ENCODE results near the gene PRCD.

PRCD gene

DNA sequence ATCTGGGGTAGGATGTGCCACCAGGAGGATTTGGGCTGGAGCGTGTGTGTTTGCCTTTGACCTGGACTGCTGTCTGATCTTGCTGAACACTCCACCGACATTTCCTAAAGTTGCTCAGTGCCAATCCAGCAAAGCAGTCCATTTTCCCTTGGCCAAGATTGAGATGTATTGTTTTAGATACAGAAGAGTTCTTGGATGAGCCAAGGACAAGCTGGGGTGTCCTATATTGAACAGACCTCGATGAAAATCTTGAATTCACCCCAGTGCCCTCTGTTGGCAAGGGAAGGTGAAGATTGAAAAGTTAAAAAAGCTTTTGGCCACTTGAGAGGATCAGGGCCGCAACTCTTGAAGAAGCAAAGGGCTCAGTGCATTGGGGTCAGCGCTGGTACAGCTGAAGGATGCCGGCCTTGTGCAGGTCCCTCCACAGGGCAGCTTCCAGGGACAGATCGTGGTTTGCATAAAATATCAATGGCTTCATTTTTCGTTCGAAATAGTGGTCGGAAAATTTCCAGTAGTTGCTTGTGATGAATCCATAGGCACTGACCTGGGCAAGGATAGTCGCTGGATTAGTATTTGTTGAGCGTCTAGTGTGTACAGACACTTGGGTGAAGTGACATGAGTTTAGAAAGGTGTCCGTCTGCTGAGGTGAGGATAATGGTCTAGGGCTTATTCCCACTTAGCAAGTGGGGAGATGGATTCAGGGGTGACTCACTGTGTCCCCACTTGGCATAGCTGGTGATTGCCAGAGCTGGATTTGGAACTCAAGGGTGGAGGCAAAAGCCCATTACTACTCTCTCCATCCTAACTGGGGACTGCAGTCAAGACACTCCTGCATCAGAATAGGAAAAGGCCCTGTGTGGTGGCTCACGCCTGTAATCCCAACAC is 26.1 kb downstream of the PRCD start:
- FAIRE-seq, result no peak

GRCh38 chr17:76566613-76566943 is 26.7 kb downstream of the PRCD start:
- no peak for FAIRE-seq
- DNase-seq (ENCODE audit: extremely low spot score, insufficient read length, low read depth), result no peak

More for the DNA sequence above, 26.1 kb downstream of the PRCD start:
- DNase-seq (ENCODE audit: extremely low spot score, insufficient read length, low read depth), result no peak

GRCh38 chr17:76566988-76567431 is 27.2 kb downstream of the PRCD start:
- DNase-seq (ENCODE audit: extremely low spot score, insufficient read length, low read depth) (no peak), FAIRE-seq (no peak)

GRCh38 chr17:76567634-76568432 is 28.0 kb downstream of the PRCD start:
- DNase-seq (ENCODE audit: extremely low spot score, insufficient read length, low read depth), result no peak
- FAIRE-seq, result no peak

- DNase-seq (ENCODE audit: extremely low spot score, insufficient read length, low read depth) (no peak), FAIRE-seq (no peak)
Measured at GRCh38 chr17:76568811-76569221, 29.0 kb downstream of the PRCD start.

DNA sequence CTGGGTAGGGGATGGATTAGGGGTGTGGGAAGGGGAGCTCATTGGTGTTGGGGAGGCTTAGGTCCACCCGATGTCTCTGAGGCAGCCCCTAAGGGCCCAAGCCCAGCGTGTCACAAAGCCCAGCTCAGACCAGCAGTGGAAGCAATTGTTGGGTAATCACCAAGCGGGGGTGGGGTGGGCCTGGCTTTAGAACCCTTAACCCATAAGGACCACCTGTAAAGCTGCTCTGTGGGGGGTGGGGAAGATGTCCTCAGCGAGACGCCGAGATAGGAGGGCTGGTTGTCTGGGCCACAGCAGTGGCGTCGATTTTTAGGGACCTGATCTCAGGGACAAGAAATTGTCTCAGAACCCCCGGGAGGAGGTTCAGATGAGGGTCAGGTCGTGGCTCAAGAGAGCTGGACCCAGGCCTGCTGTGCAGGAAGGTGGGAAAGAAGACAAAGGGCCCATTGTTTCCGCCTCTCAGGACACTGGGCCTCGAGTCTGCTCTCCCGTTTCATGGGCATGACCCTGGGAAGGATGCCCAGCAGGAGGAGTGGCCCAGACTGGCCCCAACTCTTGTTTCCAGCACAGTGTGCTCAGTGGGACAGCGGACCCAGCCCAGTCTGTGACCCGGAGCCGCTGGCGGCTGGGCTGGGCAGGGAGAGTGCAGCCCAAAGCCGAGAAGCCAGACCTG is 29.9 kb downstream of the PRCD start:
- no peak for DNase-seq (ENCODE audit: extremely low spot score, insufficient read length, low read depth)
- no peak for FAIRE-seq

DNA sequence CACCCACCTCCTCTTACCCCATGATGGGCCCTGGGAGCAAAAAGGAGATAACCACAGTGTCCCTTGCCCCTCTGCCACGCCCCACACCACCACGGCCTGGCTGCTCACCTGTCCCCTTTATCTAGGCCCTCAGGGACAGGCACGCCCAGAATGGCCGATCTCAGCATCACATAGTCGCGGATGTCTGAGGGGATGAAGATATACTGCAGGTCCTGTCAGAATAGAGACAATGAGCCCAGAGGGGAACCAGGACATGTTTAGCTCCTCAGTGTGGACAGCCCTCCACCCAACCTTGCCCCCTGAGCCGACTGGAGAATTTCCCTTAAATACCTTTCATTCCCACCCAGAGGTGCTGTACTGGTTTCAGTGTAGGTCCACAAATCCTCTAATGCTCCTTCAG is 30.6 kb downstream of the PRCD start:
- DNase-seq (ENCODE audit: extremely low spot score, insufficient read length, low read depth) (no peak), FAIRE-seq (no peak)

GRCh38 chr17:76570877-76571471 is 31.1 kb downstream of the PRCD start:
- no peak for FAIRE-seq
- no peak for DNase-seq (ENCODE audit: extremely low spot score, insufficient read length, low read depth)

- FAIRE-seq, result no peak
Measured at GRCh38 chr17:76572201-76572910, 32.5 kb downstream of the PRCD start.

GRCh38 chr17:76573096-76573495 is 33.3 kb downstream of the PRCD start:
- DNase-seq (ENCODE audit: extremely low spot score, insufficient read length, low read depth), result no peak
- no peak for FAIRE-seq

More at GRCh38 chr17:76572201-76572910, 32.5 kb downstream of the PRCD start:
- no peak for DNase-seq (ENCODE audit: extremely low spot score, insufficient read length, low read depth)

GRCh38 chr17:76574166-76574565 is 34.3 kb downstream of the PRCD start:
- DNase-seq (ENCODE audit: extremely low spot score, insufficient read length, low read depth) (no peak), FAIRE-seq (no peak)

- FAIRE-seq, result no peak
- DNase-seq (ENCODE audit: extremely low spot score, insufficient read length, low read depth), result no peak
Measured at GRCh38 chr17:76575570-76575969, 35.7 kb downstream of the PRCD start.

DNA sequence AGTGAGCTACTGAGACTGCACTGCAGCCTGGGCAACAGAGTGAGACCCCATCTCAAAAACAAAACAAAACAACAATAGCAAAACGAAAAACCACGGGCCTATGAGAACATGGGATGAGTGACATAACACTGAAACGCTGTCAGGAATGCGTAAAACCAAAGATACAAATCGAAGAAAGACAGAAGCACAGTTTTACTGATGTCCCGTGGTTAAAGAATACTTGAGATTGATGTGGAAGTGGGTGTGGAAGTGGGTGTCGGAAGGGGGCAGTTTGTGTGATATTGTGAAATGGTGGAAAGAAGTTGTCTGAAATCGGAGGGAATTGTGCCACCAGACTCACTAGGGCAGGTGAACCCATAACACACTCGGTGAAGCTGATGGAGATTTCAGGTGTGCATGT is 36.3 kb downstream of the PRCD start:
- FAIRE-seq (no peak), DNase-seq (ENCODE audit: extremely low spot score, insufficient read length, low read depth) (no peak)

GRCh38 chr17:76577876-76578275 is 38.0 kb downstream of the PRCD start:
- DNase-seq (ENCODE audit: extremely low spot score, insufficient read length, low read depth) (no peak), FAIRE-seq (no peak)

GRCh38 chr17:76578376-76578775 is 38.5 kb downstream of the PRCD start:
- DNase-seq (ENCODE audit: extremely low spot score, insufficient read length, low read depth) (no peak), FAIRE-seq (no peak)

DNA sequence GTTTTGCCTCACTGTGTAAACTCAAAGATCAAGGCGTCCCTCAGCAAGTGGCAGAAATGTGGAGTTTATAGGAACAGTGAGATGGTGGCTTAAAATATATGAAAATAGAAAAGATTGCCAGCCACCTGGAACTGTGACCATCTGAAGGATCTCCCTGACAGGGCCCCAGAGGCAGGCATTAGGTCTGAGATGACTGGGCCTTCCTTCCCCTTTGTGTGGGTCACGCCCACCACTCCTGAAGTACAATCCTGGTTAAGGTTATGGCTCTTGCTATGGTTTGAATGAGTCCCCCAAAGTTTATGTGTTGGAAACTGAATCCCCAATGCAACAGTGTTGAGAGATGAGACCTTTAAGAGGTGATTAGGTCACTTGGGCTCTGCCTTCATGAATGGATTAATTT is 39.4 kb downstream of the PRCD start:
- DNase-seq (ENCODE audit: extremely low spot score, insufficient read length, low read depth), result no peak
- peak; percentile 54 for FAIRE-seq

- no peak for FAIRE-seq
Measured at GRCh38 chr17:76581515-76581914, 41.7 kb downstream of the PRCD start.

GRCh38 chr17:76582660-76583059 is 42.8 kb downstream of the PRCD start:
- no peak for DNase-seq (ENCODE audit: extremely low spot score, insufficient read length, low read depth)

More at GRCh38 chr17:76581515-76581914, 41.7 kb downstream of the PRCD start:
- no peak for DNase-seq (ENCODE audit: extremely low spot score, insufficient read length, low read depth)

DNA sequence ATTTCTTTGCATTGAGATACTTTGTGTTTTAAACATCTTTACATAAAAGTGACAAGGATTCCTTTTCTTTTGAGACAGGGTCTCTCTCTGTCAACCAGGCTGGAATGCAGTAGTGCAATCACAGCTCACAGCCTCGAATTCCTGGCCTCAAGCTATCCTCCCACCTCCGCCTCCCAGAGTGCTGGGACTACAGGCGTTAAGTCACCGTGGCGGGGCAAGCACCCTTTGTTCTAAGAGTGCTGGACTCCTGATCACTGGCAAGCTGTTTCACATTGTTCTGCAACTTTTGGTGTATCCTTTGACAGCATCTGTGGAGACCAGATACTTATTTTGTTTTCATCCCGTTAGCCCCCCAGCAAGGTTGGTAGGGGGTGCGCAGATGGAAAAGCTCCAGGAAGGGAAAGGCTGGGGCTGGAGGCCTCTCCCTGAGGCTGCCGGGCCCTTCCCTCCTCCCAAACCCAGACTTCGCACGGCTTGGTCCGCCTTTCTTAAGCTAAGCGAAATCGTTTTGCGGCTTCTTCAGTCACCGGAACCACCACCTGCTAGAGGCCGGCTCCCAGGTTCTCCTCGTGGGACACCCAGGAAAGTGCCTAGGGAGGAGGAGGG is 44.7 kb downstream of the PRCD start:
- no peak for DNase-seq (ENCODE audit: extremely low spot score, insufficient read length, low read depth)
- FAIRE-seq, result no peak

More at GRCh38 chr17:76582660-76583059, 42.8 kb downstream of the PRCD start:
- FAIRE-seq, result no peak

Data from GM18507 (cell line).